Activated naive CD4-positive, alpha-beta T cell treated with anti-CD3 and anti-CD28 coated beads, Interleukin-2, amount 10 ng/mL, durations not matched to agents 7 days and 5 days (primary cell): ENCODE results near the gene CHCHD4.
"Not testable (repeated sequence)": the region's sequence is repeated elsewhere in the genome, so short reads cannot be mapped to it uniquely, and the experiment has no call there.

Experiments used
- CTCF ChIA-PET: fragments of 350-600 bp; sonication (Branson Sonifier 250); formaldehyde crosslinking; loops from one replicate; lab custom pipeline; 2021; ENCODE audit warnings: antibody characterized with exemption; lab: Charles Lee
- DNase-seq: peaks from one replicate; pipeline ENCODE4 v3.0.0-alpha.2; 2020
- H3K27ac Mint-ChIP-seq: one replicate; pipeline ENCODE4 v1.8.0; 2021; ENCODE audit warnings: mild to moderate bottlenecking, moderate library complexity, mixed read lengths
- H3K27me3 Mint-ChIP-seq: one replicate; pipeline ENCODE4 v1.8.0; 2021; ENCODE audit warnings: mild to moderate bottlenecking, mixed read lengths
- H3K36me3 Mint-ChIP-seq: one replicate; pipeline ENCODE4 v1.8.0; 2021; ENCODE audit warnings: mixed read lengths
- H3K4me1 Mint-ChIP-seq: one replicate; pipeline ENCODE4 v1.8.0; 2021; ENCODE audit warnings: mixed read lengths
- H3K4me3 Mint-ChIP-seq: one replicate; pipeline ENCODE4 v1.8.0; 2021; ENCODE audit warnings: mild to moderate bottlenecking, moderate library complexity, mixed read lengths
- H3K9me3 Mint-ChIP-seq: one replicate; pipeline ENCODE4 v1.8.0; 2021; ENCODE audit warnings: mixed read lengths

Gene CHCHD4

DNA sequence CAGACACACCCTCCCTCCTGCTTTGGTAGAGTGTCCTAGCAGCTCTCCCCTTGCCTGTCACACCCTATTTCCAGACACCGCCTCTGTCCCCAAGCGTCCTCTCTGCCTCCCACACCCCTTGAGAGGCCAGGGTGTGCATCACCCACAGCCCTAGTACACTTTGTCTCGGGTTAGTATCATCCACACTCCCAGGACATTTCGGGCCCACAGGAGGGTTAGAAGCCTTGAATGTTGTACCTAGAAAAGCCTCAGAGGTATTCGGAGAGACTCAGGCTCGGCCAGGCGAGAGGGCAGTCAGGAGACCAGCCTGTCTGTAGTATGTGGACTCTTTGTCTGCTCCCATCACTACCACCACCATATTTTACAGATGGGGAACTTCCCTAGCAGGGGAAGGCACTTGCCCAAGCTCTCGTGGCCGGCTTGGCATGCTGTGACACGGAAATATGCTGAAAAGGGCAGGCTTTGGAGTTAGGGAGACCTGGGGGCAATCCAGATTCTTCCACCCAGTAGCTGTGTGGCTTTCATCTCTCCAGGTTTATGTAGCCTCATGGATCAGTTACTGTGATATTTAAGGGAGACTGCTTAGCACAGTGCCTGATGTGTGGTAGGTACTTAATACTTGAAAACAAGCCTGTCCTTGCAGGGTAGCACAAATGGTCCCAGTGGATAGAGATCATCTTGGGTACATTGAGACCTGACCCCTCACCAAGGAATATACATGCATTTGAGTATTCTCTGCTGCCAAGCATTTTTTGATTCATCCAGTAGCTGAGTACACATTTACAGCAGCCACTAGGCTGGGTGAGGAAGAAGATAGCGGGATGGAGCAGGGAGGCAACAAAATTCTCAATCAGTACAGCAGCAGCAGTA lies 1.6 kb upstream of the CHCHD4 start:
- no peak for DNase-seq
- H3K27ac Mint-ChIP-seq, result peak overlapping the region; percentile 94
- no peaks in the 10 kb centered on the region for H3K9me3 Mint-ChIP-seq
- H3K4me3 Mint-ChIP-seq, result peak overlapping the region; percentile 95
- H3K27me3 Mint-ChIP-seq, result no peaks in the 10 kb centered on the region
- CTCF ChIA-PET, result interaction anchor here (0.9 to 3.6 kb wide), 5 partner anchors 12 to 229 kb away, joined by 4 to 22 read pairs (median 15); partner anchors contain the start of genes LSM3 and XPC
- H3K36me3 Mint-ChIP-seq, result peaks cover 39% of the 10 kb centered on the region
- H3K4me1 Mint-ChIP-seq, result peaks cover 51% of the 10 kb centered on the region

- peak; percentile 66 for DNase-seq
- H3K9me3 Mint-ChIP-seq, result no peaks in the 10 kb centered on the region
- peaks cover 52% of the 10 kb centered on the region for H3K4me1 Mint-ChIP-seq
- no peaks in the 10 kb centered on the region for H3K27me3 Mint-ChIP-seq
- peaks cover 43% of the 10 kb centered on the region for H3K36me3 Mint-ChIP-seq
- H3K4me3 Mint-ChIP-seq, result peak overlapping the region; percentile 95
- CTCF ChIA-PET, result interaction anchor here (0.7 to 3.6 kb wide), 6 partner anchors 11 to 229 kb away, joined by 3 to 22 read pairs (median 11); partner anchors contain the start of genes LSM3 and XPC
- peak overlapping the region; percentile 94 for H3K27ac Mint-ChIP-seq
Measured at GRCh38 chr3:14125193-14126016, 735 bp upstream of the CHCHD4 start.

- CTCF ChIA-PET, result interaction anchor here (0.7 to 3.6 kb wide), 4 partner anchors 10 to 227 kb away, joined by 3 to 22 read pairs (median 16); no protein-coding TSS in a partner anchor
- peak; percentile 81 for DNase-seq
- Mint-ChIP-seq H3K27ac (peak overlapping the region; percentile 95), H3K4me1 (peaks cover 55% of the 10 kb centered on the region), H3K9me3 (no peaks in the 10 kb centered on the region), H3K27me3 (no peaks in the 10 kb centered on the region), H3K36me3 (peaks cover 39% of the 10 kb centered on the region), H3K4me3 (peak overlapping the region; percentile 95)
Measured at GRCh38 chr3:14124223-14124614, 451 bp downstream of the CHCHD4 start.

DNA sequence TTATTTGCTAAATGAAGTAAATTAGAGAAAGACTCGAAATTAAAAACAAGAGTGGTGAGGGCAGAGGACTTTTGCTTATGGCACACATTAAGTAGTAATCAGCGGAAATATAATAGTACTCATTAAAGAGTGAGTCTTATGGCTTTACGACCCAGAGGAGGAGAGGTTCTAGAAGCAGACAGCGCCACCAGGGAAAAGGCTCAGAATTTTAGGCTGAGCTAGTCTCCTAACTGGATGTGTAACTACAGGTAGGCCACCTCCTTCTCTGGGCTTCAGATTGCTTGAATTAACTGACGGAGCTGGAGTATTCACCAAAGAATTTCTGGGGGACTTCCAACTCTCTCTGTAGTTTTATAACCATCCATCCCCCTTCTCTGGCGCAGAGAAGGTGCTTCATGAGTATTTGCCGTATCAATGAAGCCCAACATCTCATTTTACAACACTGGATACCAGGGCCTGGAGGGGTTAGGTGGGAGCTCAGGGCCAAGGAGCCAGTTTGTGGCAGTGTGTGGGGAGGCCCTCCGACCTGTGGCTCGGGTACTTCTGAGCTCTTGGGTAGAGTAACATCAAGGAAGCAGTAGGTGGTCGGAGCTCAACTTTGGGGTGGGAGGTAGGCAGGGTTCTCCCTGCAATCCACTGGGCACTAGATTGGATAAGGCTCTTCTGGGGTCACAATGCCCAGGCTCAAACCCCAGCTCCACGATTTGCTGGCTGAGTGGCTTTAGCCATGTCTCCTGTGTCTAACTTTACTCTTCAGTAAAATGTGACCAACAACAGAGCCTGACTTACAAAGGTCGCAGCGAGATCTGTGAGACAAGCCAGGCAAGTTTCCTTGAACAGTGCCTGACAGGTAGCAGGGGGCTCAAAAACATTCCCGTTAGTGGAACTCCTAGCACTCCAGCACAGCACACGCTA lies 1.1 kb downstream of the CHCHD4 start:
- no peak for DNase-seq
- Mint-ChIP-seq H3K9me3 (no peaks in the 10 kb centered on the region), H3K36me3 (peaks cover 34% of the 10 kb centered on the region), H3K4me3 (peak overlapping the region; percentile 95), H3K4me1 (peaks cover 54% of the 10 kb centered on the region), H3K27me3 (no peaks in the 10 kb centered on the region), H3K27ac (peak overlapping the region; percentile 95)
- CTCF ChIA-PET, result interaction anchor here (1.0 to 3.6 kb wide), 5 partner anchors 10 to 242 kb away, joined by 3 to 22 read pairs (median 15); partner anchors contain the start of gene LSM3

DNA sequence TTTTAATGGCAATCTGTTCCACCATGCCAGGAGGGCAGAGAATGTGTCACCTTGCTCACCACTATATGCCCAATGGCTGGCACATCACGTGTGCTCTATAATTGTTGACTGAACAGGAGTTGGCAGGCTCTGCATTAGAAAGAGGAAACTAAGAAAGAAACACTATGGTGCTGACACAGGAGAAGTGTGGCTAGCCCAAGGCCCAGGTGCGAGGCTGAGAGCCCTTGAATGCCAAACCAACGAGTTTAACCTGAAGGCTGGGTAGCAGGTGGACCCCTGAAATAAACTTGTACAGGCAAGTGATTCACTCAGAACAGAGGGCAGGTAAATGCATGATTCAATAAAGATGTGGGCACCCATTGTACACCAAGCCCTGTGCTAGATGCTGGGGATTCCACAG lies 2.4 kb downstream of the CHCHD4 start:
- Mint-ChIP-seq H3K36me3 (peaks cover 23% of the 10 kb centered on the region), H3K27me3 (no peaks in the 10 kb centered on the region), H3K4me1 (peaks cover 42% of the 10 kb centered on the region), H3K9me3 (no peaks in the 10 kb centered on the region), H3K27ac (no peak overlapping the region), H3K4me3 (peak overlapping the region; percentile 45)
- DNase-seq, result peak; percentile 16
- CTCF ChIA-PET, result interaction anchor here (1.5 to 3.1 kb wide), 2 partner anchors 226 to 241 kb away, joined by 3 to 9 read pairs; no protein-coding TSS in a partner anchor

DNA sequence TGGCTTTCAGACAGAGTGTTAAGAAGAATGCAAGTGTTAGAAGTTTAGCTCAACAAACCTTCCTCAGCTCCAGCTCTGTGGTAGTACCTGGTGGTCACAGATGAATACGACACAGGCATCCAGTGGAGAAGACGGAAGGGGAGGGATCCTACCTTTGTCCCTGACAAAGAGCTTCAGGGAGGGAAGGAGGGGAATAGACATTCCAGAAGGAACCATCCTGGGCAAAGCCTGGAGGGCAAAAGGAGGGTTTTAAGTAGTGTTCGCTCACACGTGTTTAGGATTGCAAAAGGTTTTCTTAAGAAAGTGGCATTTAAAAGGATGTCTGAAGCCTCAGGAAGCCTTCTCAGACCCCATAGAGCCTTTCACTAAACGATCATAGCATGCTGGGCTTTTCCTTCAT lies 2.8 kb downstream of the CHCHD4 start:
- Mint-ChIP-seq H3K27ac (no peak overlapping the region), H3K4me3 (no peak overlapping the region), H3K27me3 (no peaks in the 10 kb centered on the region), H3K9me3 (no peaks in the 10 kb centered on the region), H3K4me1 (peaks cover 37% of the 10 kb centered on the region), H3K36me3 (peaks cover 20% of the 10 kb centered on the region)
- CTCF ChIA-PET, result interaction anchor here (3.1 kb wide), 1 partner anchor 225 kb away, joined by 9 read pairs; no protein-coding TSS in a partner anchor
- DNase-seq, result no peak

GRCh38 chr3:14120921-14121448 lies 3.7 kb downstream of the CHCHD4 start:
- CTCF ChIA-PET, result interaction anchor here (3.1 kb wide), 1 partner anchor 224 kb away, joined by 9 read pairs; no protein-coding TSS in a partner anchor
- H3K27ac Mint-ChIP-seq, result not testable (repeated sequence)

DNA sequence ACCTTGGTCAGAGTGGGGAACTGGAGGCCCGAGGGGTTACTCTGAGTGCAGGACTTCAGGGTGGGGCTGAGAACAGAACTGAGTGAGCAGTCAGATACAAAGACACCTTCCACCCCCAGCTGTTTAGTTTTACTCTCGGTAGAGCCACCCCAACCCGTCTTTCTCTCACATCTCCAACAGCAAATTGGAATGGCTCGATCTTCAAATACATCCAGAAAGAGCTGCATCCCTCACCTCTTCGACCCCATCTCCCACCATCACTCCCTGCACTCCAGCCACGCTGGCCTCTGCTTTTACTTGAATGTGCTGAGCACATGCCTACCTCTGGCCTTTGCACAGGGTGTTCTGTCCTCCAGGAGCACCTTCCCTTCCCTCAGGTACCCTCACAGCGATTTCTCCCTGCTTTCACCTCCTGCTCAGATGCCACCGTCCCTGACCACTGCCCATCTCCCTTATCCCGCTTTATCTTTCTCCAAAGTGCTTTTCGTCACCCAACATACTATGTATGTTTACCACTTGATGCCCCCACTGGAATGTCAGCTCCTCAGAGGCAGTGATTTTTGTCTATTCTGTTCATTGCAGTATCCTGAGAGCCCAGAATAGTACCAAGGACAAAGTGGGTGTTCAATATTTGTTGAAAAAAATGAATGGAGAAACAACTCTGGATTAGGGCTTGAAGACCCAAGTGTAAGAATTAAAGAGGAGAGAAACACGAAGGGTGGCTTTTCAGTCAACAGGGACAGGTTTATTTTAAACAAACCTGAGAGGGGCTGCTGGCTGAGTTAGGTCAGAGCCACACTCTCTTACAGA lies 4.4 kb downstream of the CHCHD4 start:
- no peak overlapping the region for H3K4me3 Mint-ChIP-seq
- no peaks in the 10 kb centered on the region for H3K27me3 Mint-ChIP-seq
- H3K27ac Mint-ChIP-seq, result no peak overlapping the region
- peaks cover 18% of the 10 kb centered on the region for H3K36me3 Mint-ChIP-seq
- no peak for DNase-seq
- CTCF ChIA-PET, result interaction anchor here (3.1 kb wide), 1 partner anchor 224 kb away, joined by 9 read pairs; no protein-coding TSS in a partner anchor
- H3K9me3 Mint-ChIP-seq, result no peaks in the 10 kb centered on the region
- H3K4me1 Mint-ChIP-seq, result peaks cover 25% of the 10 kb centered on the region

More at GRCh38 chr3:14120921-14121448, 3.7 kb downstream of the CHCHD4 start:
- H3K4me1 Mint-ChIP-seq, result peaks cover 29% of the 10 kb centered on the region
- H3K36me3 Mint-ChIP-seq, result peaks cover 20% of the 10 kb centered on the region
- H3K4me3 Mint-ChIP-seq, DNase-seq, H3K27me3 Mint-ChIP-seq, H3K9me3 Mint-ChIP-seq: not testable (repeated sequence)

DNA sequence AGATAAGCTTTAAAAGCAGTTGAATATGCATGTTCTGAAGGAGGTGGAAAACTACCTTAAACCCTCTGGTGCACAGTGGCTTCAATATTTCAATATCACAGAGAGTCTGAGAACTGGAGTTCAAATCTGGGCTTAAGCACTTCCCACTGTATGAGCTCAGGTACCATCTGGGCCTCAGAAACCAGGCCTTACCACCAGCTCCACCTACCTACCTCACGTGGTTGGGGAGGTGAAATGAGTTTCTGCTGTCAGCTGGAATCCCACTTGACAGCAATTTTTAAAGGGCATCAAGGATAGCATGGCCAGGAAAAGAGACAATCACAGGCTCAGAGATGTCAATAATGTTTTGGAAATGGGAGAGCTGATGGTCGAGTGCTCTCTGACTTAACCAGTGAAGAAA lies 5.0 kb downstream of the CHCHD4 start:
- peaks cover 25% of the 10 kb centered on the region for H3K4me1 Mint-ChIP-seq
- DNase-seq, result no peak
- H3K36me3 Mint-ChIP-seq, result peaks cover 20% of the 10 kb centered on the region
- H3K27ac Mint-ChIP-seq, result no peak overlapping the region
- no peak overlapping the region for H3K4me3 Mint-ChIP-seq
- no peaks in the 10 kb centered on the region for H3K9me3 Mint-ChIP-seq
- CTCF ChIA-PET, result interaction anchor here (3.1 kb wide), 1 partner anchor 223 kb away, joined by 9 read pairs; no protein-coding TSS in a partner anchor
- no peaks in the 10 kb centered on the region for H3K27me3 Mint-ChIP-seq

DNA sequence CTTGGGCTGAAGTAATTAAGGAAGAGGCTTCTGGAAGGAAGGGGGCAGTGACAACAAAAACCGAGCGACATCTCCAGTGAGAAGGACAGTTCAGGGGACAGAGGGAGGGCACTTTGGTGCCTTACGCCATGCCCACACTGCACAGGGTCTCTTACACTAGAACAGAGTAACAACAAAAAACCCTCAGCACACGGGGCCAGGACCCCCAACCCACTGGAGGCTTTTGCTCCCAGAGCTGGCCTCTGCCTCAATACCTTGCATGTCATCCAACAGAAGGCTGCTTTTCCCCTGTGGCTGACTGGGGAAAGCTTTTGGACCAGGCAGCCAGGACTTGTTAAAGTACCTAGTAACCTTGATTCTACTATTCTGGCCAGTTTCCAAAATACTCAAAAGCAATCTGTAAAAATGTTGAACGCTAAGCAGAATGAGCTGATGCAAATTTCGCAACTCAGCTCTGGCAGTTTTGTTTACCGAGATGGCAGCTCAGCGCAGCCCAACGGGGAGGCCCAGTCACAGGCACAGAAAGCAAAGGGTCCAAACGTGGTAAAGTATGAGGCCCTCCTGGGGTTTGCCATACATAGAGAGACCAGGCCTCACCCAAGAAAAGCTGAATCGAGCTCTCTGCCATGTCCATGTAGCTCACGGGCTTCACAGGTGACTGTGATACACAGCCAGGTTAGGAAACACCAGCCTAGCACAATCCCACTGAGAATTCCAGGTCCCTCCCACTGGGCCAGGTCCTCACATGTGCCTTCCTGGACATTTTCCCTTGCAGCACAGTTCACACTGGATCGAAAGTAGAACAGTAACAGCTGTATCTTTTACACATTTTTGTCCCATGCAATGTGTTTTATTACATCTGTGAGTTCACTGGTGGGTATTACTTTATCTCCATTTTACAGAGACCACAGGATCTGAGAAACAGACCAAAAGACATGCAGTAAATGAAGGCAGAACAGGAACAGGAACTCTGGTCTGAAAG lies 6.0 kb downstream of the CHCHD4 start:
- no peaks in the 10 kb centered on the region for H3K27me3 Mint-ChIP-seq

More for the DNA sequence above, 6.0 kb downstream of the CHCHD4 start:
- H3K27ac Mint-ChIP-seq, result no peak overlapping the region
- DNase-seq, result no peak
- CTCF ChIA-PET, result interaction anchor here (3.1 kb wide), 1 partner anchor 222 kb away, joined by 9 read pairs; no protein-coding TSS in a partner anchor
- H3K36me3 Mint-ChIP-seq, result peaks cover 29% of the 10 kb centered on the region
- H3K4me3 Mint-ChIP-seq, result no peak overlapping the region
- H3K4me1 Mint-ChIP-seq, result peaks cover 21% of the 10 kb centered on the region
- no peaks in the 10 kb centered on the region for H3K9me3 Mint-ChIP-seq
